Esophagus muscularis mucosa (tissue), 4 donors: ENCODE measurements around the gene CCL1. TPM values are rescaled to one million over a fixed set of nuclear protein-coding genes. Genes with fewer than 3 reads are reported as not detected.

Experiments
- DNase-seq: peaks from one replicate; pipeline ENCODE4 v3.0.0-alpha.2; 2017; ENCODE audit errors: extremely low spot score
- H3K27ac ChIP-seq, 4 donors: fragments of 200-600 bp; sonication (generic); replicated peaks in 1 of 4; 1 replicate in 3 of 4; 2 replicates in 1 of 4; pipeline ENCODE4 v1.5.1; 2016 to 2019; ENCODE audit warnings: mild to moderate bottlenecking in 1 of 4
- H3K27me3 ChIP-seq, 4 donors: fragments of 200-600 bp; sonication (generic); one replicate each; pipeline versions ENCODE4 v1.5.1 to v1.6.0; 2016 to 2019
- H3K36me3 ChIP-seq, 4 donors: fragments of 200-600 bp; sonication (generic); one replicate each; pipeline ENCODE4 v1.5.1; 2016 to 2019
- H3K4me1 ChIP-seq, 4 donors: fragments of 200-600 bp; sonication (generic); one replicate each; pipeline ENCODE4 v1.5.1; 2016 to 2019
- H3K4me3 ChIP-seq, 4 donors: fragments of 200-600 bp; sonication (generic); 1 replicate in 2 of 4; 2 replicates in 2 of 4; pipeline ENCODE4 v1.5.1; 2016 to 2019; ENCODE audit warnings: mild to moderate bottlenecking in 4 of 4, moderate library complexity in 1 of 4
- H3K9me3 ChIP-seq, 4 donors: fragments of 200-600 bp; sonication (generic); 1 replicate in 3 of 4; 2 replicates in 1 of 4; pipeline ENCODE4 v1.5.1; 2016 to 2019
- EP300 ChIP-seq: sonication (generic); formaldehyde crosslinking; IDR thresholded peaks from one replicate; pipeline ENCODE4 v1.6.1; 2017; ENCODE audit warnings: antibody characterized with exemption
- POLR2A ChIP-seq: fragments of 450-650 bp; IDR thresholded peaks from one replicate; pipeline ENCODE4 v1.6.1; 2017; ENCODE audit warnings: antibody characterized with exemption, moderate library complexity, mild to moderate bottlenecking, low read depth
- POLR2AphosphoS5 ChIP-seq, 2 donors: sonication (generic); formaldehyde crosslinking; IDR thresholded peaks; one replicate each; pipeline ENCODE4 v1.6.1; 2017; ENCODE audit warnings: antibody characterized with exemption in 2 of 2
- WGBS: methylation state at CpG from one replicate; pipeline ENCODE4 v1.1.5; 2018; 5-methylcytosine and 5-hydroxymethylcytosine counted together
- intact Hi-C: fragments of 100-400 bp; cut with DNase I; formaldehyde crosslinking; loops from one replicate; pipeline ENCODE4 v1.15.1; 2023
- total RNA-seq, 4 donors: library from RNA; depleted of rRNA; stranded (reverse); fragments of >200 nt; gene quantifications; one replicate each; pipeline versions ENCODE4 v1.1.0 to v1.2.1, GENCODE V29; 2016
- TF ChIP-seq, protein P1 (sequence below), 3 experiments: fragments of 200-600 bp in 2 of 3; fragments of 450-650 bp in 1 of 3; sonication (generic) in 2 of 3; IDR thresholded peaks; one replicate each; pipeline ENCODE4 v1.5.1; 2017 to 2019; ENCODE audit warnings: antibody characterized with exemption in 3 of 3, mild to moderate bottlenecking in 2 of 3, moderate library complexity in 1 of 3

The CCL1 gene
- total RNA-seq, 4 donors from 2014 or later: not detected

DNA sequence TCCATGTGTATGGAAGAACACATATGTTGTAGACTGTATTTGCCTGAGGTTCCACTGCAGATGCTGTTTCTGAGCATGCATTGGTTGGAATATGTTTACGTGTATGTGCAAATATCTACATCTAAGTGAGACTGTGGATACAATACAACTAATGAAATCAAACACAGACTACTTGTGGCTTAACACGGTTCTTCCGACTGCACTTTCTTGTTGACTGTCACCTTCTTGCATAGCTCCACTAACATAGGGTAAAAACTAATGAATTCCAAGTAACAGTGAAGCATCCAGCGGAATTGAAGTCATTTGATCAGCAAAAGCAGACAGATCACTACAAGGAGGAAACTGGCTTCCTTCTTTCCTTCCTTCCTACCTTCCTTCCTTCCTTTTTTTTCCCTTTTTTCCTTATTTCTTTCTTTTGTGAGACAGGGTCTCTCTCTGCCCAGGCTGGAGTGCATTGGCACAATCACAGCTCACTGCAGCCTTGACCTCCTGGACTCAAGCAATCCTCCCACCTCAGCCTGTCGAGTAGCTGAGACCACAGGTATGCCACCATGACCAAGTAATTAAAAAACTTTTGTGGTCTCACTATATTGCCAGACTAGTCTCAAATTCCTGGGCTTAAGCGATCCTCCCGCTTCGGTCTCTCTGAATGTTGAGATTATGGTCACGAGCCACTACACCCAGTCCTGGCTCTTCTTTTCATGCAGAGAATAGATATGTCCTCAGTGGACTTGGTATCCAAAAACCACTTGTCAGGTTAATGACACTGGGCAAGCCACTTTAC lies 22.0 kb upstream of the CCL1 start:
- no peak for DNase-seq
- H3K27me3 ChIP-seq: peaks cover 0 to 25% (median 0%) of the 10 kb centered on the region in 4 donors
- no peak for TF ChIP-seq POLR2A
- TF ChIP-seq, protein P1, sequence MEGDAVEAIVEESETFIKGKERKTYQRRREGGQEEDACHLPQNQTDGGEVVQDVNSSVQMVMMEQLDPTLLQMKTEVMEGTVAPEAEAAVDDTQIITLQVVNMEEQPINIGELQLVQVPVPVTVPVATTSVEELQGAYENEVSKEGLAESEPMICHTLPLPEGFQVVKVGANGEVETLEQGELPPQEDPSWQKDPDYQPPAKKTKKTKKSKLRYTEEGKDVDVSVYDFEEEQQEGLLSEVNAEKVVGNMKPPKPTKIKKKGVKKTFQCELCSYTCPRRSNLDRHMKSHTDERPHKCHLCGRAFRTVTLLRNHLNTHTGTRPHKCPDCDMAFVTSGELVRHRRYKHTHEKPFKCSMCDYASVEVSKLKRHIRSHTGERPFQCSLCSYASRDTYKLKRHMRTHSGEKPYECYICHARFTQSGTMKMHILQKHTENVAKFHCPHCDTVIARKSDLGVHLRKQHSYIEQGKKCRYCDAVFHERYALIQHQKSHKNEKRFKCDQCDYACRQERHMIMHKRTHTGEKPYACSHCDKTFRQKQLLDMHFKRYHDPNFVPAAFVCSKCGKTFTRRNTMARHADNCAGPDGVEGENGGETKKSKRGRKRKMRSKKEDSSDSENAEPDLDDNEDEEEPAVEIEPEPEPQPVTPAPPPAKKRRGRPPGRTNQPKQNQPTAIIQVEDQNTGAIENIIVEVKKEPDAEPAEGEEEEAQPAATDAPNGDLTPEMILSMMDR (IDR thresholded peaks at IDR 0.05): no peak
- no peak for TF ChIP-seq EP300
- TF ChIP-seq POLR2AphosphoS5 (IDR thresholded peaks at IDR 0.05): no peak
- H3K36me3 ChIP-seq: no peaks in the 10 kb centered on the region
- intact Hi-C loops: no loop called here
- 64% methylated on average over 9 of the region's 9 CpGs for WGBS
- no peak overlapping the region for H3K27ac ChIP-seq
- no peaks in the 10 kb centered on the region for H3K9me3 ChIP-seq
- no peak overlapping the region for H3K4me3 ChIP-seq
- H3K4me1 ChIP-seq: peaks cover 0 to 3% (median 0%) of the 10 kb centered on the region in 4 donors

DNA sequence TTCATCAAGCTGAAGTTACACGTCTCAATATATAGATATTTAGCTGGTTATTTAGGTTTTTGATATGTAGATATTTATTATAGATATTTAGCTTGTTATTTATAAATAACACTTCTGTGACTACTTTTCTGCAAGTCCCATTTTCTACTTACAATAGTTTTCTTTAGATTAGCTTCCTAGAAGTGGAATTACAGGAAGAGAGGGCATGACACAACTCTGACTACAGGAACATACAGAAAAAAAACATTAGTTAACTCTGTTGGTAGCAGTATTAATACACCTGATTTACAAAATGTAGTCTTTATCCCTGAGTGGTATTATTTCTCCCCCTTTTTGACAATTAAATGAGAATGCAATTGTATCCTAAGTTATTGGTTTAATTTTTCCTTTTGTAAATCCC lies 21.2 kb upstream of the CCL1 start:
- Histone ChIP-seq H3K9me3 (no peaks in the 10 kb centered on the region), H3K4me3 (no peak overlapping the region), H3K27ac (no peak overlapping the region), H3K4me1 (peaks cover 0 to 3% (median 0%) of the 10 kb centered on the region in 4 donors), H3K27me3 (peaks cover 0 to 25% (median 0%) of the 10 kb centered on the region in 4 donors), H3K36me3 (no peaks in the 10 kb centered on the region)
- intact Hi-C loops: no loop called here
- DNase-seq: no peak
- no peak for TF ChIP-seq POLR2AphosphoS5 (IDR thresholded peaks at IDR 0.05)
- TF ChIP-seq, protein P1 (IDR thresholded peaks at IDR 0.05): no peak
- TF ChIP-seq EP300: no peak
- no peak for TF ChIP-seq POLR2A
- 86% methylated on average over 1 of the region's 1 CpG for WGBS

DNA sequence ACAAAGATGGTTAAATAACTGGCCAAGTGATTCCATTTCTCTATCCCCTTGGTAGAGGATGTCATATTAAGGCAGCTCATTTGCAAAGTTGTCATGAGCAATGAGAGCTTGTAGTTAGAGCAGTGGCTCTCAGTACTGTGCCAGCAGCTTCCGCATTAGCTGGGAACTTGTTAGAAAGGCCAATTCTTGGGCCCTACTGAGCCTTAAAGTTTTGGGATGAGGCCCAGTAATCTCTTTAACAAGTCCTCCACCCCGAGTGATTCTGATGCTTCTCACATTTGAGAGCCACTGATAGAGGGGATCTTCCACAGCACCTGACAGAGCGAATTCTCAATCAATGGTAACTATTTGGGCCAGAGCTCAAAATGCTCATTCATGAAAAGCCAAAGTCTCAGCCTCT lies 20.2 kb upstream of the CCL1 start:
- intact Hi-C loops: no loop called here
- TF ChIP-seq, protein P1 (IDR thresholded peaks at IDR 0.05): no peak
- no peak for TF ChIP-seq POLR2AphosphoS5 (IDR thresholded peaks at IDR 0.05)
- Histone ChIP-seq H3K9me3 (no peaks in the 10 kb centered on the region), H3K27ac (no peak overlapping the region), H3K36me3 (no peaks in the 10 kb centered on the region), H3K4me3 (no peak overlapping the region), H3K27me3 (peaks cover 0 to 25% (median 0%) of the 10 kb centered on the region in 4 donors), H3K4me1 (peaks cover 0 to 3% (median 0%) of the 10 kb centered on the region in 4 donors)
- 94% methylated on average over 3 of the region's 3 CpGs for WGBS
- no peak for DNase-seq

DNA sequence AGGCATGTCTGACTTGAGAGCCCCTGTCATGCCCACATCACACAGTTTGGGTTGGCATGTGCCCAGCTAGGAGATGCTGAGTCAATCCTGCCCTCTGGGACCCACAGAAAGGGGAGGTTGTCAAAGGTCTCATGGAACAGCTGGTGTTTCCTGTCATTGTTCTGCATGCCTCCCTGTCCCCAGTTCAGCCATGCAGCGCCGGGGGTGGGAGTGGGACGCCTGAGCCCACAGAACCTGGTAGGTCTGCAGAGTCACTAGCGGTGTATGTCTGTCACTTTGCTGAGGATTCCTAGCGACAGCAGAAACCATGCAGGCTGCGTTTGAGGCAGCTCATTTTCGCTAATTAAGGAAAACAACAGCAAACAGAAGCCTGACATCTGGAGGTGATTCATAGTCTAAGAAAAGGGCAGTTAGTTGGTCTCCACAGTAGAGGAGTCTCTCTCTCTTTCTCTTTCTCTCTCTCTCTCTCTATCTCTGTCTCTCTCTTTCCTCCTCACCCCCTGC lies 19.6 kb upstream of the CCL1 start:
- WGBS: 37% methylated on average over 7 of the region's 7 CpGs
- Histone ChIP-seq H3K4me1 (peaks cover 0 to 3% (median 0%) of the 10 kb centered on the region in 4 donors), H3K27ac (no peak overlapping the region), H3K36me3 (no peaks in the 10 kb centered on the region), H3K4me3 (no peak overlapping the region), H3K9me3 (no peaks in the 10 kb centered on the region), H3K27me3 (peaks cover 0 to 30% (median 0%) of the 10 kb centered on the region in 4 donors)
- TF ChIP-seq EP300: no peak
- no peak for TF ChIP-seq POLR2AphosphoS5 (IDR thresholded peaks at IDR 0.05)
- no peak for TF ChIP-seq POLR2A
- TF ChIP-seq, protein P1 (IDR thresholded peaks at IDR 0.05): no peak
- DNase-seq: no peak
- intact Hi-C loops: no loop called here
